Measurements from ENCODE around the gene HDHD3. TPM values are rescaled to one million over a fixed set of nuclear protein-coding genes. Genes with fewer than 3 reads are reported as not detected.

The HDHD3 gene
- total RNA-seq, 4 donors from 2014 or later, result 7.8 to 33.0 (median 20.9) TPM

DNA sequence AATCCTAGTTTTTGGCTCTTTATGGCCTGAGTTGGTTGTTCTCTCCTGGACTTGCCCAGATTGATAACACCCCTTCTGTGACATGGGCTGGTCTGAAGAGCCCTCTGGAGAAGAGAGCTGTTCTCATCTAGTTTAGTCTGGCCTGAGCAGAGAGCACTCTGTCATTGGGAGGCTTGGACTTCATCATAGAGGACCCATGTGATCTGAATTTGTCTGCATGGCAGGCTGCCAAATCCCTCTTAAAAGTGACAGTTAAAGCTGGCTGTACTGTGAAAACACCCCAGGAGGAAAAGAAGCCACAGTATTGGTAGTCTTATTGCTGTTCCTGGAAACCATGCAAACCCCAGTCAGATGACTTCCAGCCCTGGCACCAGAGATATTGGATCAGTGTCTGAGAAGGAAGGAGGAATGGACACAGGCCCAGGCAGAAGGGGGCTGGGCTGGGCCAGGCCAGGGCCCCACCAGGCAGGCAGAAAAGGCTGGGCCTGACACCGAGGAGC lies 33.0 kb downstream of the HDHD3 start:
- TF ChIP-seq CTCF (IDR thresholded peaks at IDR 0.05; ENCODE audit: low read depth), result no peak

- no peak for TF ChIP-seq CTCF (IDR thresholded peaks at IDR 0.05; ENCODE audit: low read depth)
These were observed 34.9 kb downstream of the HDHD3 start for GRCh38 chr9:113341712-113342410.

DNA sequence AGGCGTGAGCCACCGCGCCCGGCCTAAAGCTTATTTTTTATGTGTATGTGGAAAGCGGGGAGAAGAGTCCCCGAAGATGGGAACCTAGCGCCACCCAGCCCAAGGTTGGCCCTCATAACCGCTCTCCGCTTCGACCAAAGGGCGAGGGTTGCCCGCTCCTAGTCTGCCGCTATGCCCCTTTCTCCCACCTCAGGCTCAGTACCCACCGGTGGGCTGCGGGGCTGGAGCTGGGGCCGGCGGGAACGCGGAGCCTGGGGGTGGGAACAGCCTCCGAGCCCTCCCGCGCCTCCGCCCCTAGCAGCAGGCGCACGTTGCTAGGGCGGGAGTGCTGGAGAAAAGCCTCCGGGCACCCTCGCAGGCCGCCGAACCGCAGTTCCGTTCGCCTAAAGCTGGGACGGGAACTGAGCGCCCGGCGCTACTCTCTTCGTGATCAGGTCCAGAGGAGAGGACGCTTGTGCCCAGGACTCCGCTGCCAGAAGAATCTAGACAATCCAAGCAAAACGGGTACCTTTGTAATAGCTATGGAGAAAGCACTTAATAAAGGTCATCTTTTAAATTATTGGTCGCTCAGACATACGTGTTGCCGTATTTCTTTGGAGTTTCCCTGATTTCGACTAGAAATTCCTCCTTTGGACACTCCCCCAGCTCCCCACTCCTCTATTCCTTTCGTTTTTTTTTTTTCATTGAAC lies 36.6 kb downstream of the HDHD3 start, which contains the start of gene WDR31:
TSS of gene WDR31 (minus strand) at position 265 of the 689 bp plus-strand sequence. CDS start 8,253 bp downstream, outside the sequence.
- no peak for TF ChIP-seq CTCF (IDR thresholded peaks at IDR 0.05; ENCODE audit: low read depth)

GRCh38 chr9:113337714-113338113 lies 39.1 kb downstream of the HDHD3 start:
- no peak for TF ChIP-seq CTCF (IDR thresholded peaks at IDR 0.05; ENCODE audit: low read depth)

DNA sequence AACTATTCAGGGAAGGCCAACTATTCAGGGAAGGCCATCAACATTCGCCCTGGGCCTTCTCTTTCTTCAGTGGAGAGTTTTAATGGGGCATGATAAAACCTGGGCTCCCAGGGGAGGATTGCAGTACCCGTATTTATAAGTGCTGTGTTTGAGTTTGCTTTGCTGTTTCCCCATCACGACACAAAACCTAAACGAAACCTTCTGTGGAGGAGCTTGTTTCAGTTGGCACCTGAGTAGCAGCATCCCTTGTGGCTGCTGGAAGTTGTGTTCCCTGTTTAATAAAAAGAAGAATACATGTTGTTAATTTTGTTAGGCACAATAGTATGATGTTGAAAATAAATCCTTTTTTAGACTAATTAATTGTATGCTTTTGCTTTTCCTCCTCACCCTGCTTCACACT lies 45.0 kb downstream of the HDHD3 start:
- TF ChIP-seq CTCF (IDR thresholded peaks at IDR 0.05; ENCODE audit: low read depth), result no peak

- TF ChIP-seq CTCF (IDR thresholded peaks at IDR 0.05; ENCODE audit: low read depth), result no peak
These were observed 48.6 kb downstream of the HDHD3 start for GRCh38 chr9:113328045-113328782.

- TF ChIP-seq CTCF (IDR thresholded peaks at IDR 0.05; ENCODE audit: low read depth), result no peak
These were observed 50.6 kb downstream of the HDHD3 start for GRCh38 chr9:113326230-113326629.
